Calu3 (cell line): ENCODE results near the gene CRYAB. TPM values are rescaled to one million over a fixed set of nuclear protein-coding genes. Genes with fewer than 3 reads are reported as not detected.

Experiments used
- BruUV-seq: library from RNA; stranded (reverse); fragments of 400-500 nt; replicated peaks from 2 replicates; lab custom pipeline; 2021; lab: Mats Ljungman, UMichigan
- CTCF ChIA-PET: fragments of 300-600 bp; sonication (Branson Sonifier 250); formaldehyde crosslinking; loops from one replicate; lab custom pipeline; 2022; ENCODE audit warnings: antibody characterized with exemption; lab: Charles Lee
- DNase-seq: peaks from one replicate; pipeline ENCODE4 v3.0.0; 2022
- H3K27ac Mint-ChIP-seq: one replicate; pipeline ENCODE4 v1.8.0; 2022; ENCODE audit warnings: mixed read lengths; ENCODE audit not compliant: unreplicated experiment
- H3K27me3 Mint-ChIP-seq: one replicate; pipeline ENCODE4 v1.8.0; 2022; ENCODE audit warnings: mixed read lengths; ENCODE audit not compliant: unreplicated experiment
- H3K36me3 Mint-ChIP-seq: one replicate; pipeline ENCODE4 v1.8.0; 2022; ENCODE audit warnings: mild to moderate bottlenecking, moderate library complexity, mixed read lengths; ENCODE audit not compliant: insufficient read depth, unreplicated experiment
- H3K4me1 Mint-ChIP-seq: one replicate; pipeline ENCODE4 v1.8.0; 2022; ENCODE audit warnings: mild to moderate bottlenecking, low read depth, mixed read lengths; ENCODE audit not compliant: unreplicated experiment
- H3K4me3 Mint-ChIP-seq: one replicate; pipeline ENCODE4 v1.8.0; 2022; ENCODE audit warnings: mild to moderate bottlenecking, low read depth, moderate library complexity, mixed read lengths; ENCODE audit not compliant: unreplicated experiment
- H3K9me3 Mint-ChIP-seq: one replicate; pipeline ENCODE4 v1.8.0; 2022; ENCODE audit warnings: low read depth, mixed read lengths; ENCODE audit not compliant: unreplicated experiment
- intact Hi-C: fragments of 100-400 bp; cut with micrococcal nuclease; formaldehyde crosslinking; loops from one replicate; pipeline ENCODE4 v1.10.0; 2022; ENCODE audit not compliant: unreplicated experiment
- total RNA-seq: library from RNA; stranded (reverse); gene quantifications from 2 replicates; pipeline ENCODE4 v1.2.3, GENCODE V29; 2022
- TF ChIP-seq, protein P1 (sequence below): fragments of 200-600 bp; IDR thresholded peaks from one replicate; pipeline ENCODE4 v1.8.0; 2022; ENCODE audit warnings: antibody characterized with exemption; ENCODE audit not compliant: unreplicated experiment

CRYAB gene
- total RNA-seq, 1 experiment from 2014 or later, result 1.9 TPM

DNA sequence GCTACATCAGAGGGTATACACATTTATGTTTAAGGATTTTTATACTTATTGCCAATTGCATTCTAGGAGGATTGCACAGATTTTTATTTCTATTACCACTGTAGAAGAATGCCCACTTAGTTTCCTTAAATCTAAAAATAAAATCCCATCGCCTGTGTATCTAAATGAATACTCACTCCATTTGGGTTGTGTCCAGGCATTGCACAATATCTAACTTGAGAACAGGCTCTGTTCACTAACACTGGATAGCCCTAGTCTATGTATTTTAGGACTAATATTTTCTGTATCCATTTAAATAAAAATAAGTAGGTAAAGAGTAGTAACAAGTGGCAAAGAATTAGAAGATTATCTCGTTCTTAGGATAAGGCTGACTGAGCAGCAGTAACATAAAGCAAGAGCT, 11.2 kb upstream of the CRYAB start:
- no peak for DNase-seq
- intact Hi-C loops, result no loop called here
- no peaks in the 10 kb centered on the region for H3K27me3 Mint-ChIP-seq
- CTCF ChIA-PET, result no interaction called here
- no TSS peak for BruUV-seq
- peaks cover 19% of the 10 kb centered on the region for H3K36me3 Mint-ChIP-seq
- no peaks in the 10 kb centered on the region for H3K9me3 Mint-ChIP-seq
- TF ChIP-seq, protein P1, sequence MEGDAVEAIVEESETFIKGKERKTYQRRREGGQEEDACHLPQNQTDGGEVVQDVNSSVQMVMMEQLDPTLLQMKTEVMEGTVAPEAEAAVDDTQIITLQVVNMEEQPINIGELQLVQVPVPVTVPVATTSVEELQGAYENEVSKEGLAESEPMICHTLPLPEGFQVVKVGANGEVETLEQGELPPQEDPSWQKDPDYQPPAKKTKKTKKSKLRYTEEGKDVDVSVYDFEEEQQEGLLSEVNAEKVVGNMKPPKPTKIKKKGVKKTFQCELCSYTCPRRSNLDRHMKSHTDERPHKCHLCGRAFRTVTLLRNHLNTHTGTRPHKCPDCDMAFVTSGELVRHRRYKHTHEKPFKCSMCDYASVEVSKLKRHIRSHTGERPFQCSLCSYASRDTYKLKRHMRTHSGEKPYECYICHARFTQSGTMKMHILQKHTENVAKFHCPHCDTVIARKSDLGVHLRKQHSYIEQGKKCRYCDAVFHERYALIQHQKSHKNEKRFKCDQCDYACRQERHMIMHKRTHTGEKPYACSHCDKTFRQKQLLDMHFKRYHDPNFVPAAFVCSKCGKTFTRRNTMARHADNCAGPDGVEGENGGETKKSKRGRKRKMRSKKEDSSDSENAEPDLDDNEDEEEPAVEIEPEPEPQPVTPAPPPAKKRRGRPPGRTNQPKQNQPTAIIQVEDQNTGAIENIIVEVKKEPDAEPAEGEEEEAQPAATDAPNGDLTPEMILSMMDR, result no peak
- peaks cover 23% of the 10 kb centered on the region for H3K4me1 Mint-ChIP-seq
- H3K4me3 Mint-ChIP-seq, result no peak overlapping the region
- H3K27ac Mint-ChIP-seq, result peak overlapping the region; percentile 52

DNA sequence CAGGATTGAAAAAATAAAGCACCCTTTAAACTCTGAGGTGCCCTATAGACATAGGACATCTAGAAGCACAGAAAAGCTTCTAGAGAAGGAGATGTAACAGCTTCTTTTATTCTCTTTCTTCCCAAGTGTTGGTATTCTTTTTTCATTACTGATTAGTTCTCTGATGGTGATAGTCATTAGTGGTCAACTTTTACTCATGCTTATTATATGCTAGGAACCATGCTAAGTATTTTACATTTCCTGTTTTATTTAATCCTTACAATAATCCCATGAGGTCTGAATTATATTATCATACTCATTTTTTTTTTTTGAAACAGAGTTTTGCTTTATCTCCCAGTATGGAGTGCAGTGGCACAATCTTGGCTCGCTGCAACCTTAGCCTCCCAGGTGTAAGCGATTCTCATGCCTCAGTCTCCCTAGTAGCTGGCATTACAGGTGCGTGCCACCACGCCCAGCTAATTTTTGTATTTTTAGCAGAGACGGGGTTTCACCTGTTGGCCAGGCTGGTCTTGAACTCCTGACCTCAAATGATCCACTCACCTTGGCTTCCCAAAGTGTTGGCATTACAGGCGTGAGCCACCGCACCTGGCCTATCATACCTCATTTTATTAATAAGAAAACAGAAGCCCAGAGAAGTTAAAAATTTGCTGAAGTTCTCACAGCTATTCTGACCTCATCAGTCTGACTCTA, 10.1 kb upstream of the CRYAB start:
- no peak overlapping the region for H3K27ac Mint-ChIP-seq
- no TSS peak for BruUV-seq
- H3K27me3 Mint-ChIP-seq, result no peaks in the 10 kb centered on the region
- no peak overlapping the region for H3K4me3 Mint-ChIP-seq
- CTCF ChIA-PET, result no interaction called here
- H3K36me3 Mint-ChIP-seq, result peaks cover 12% of the 10 kb centered on the region
- H3K9me3 Mint-ChIP-seq, result no peaks in the 10 kb centered on the region
- no peak for DNase-seq
- H3K4me1 Mint-ChIP-seq, result peaks cover 23% of the 10 kb centered on the region
- TF ChIP-seq, protein P1, result no peak
- intact Hi-C loops, result no loop called here

DNA sequence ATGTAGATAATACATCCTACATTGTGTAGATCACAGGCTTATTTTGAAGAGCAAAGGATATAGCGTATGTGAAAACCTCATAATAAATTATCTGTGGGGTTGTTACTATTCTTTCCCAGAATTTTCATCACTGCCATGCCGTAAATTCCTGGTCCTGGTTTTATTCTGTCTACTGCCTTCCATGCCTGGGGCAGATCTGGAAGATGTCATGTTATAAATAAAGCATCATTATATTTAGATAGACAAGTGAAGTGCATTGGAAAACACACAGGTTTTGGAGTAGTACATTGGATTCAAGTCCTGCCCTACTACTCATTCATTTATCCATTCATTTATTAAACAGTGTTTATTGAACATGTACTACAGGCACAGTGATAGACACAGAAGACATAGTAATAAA, 9.3 kb upstream of the CRYAB start:
- H3K4me1 Mint-ChIP-seq, result peaks cover 20% of the 10 kb centered on the region
- no peaks in the 10 kb centered on the region for H3K27me3 Mint-ChIP-seq
- H3K9me3 Mint-ChIP-seq, result no peaks in the 10 kb centered on the region
- CTCF ChIA-PET, result no interaction called here
- no peak overlapping the region for H3K4me3 Mint-ChIP-seq
- H3K27ac Mint-ChIP-seq, result no peak overlapping the region
- H3K36me3 Mint-ChIP-seq, result peaks cover 7% of the 10 kb centered on the region
- TF ChIP-seq, protein P1, result no peak
- intact Hi-C loops, result no loop called here
- no TSS peak for BruUV-seq
- no peak for DNase-seq

DNA sequence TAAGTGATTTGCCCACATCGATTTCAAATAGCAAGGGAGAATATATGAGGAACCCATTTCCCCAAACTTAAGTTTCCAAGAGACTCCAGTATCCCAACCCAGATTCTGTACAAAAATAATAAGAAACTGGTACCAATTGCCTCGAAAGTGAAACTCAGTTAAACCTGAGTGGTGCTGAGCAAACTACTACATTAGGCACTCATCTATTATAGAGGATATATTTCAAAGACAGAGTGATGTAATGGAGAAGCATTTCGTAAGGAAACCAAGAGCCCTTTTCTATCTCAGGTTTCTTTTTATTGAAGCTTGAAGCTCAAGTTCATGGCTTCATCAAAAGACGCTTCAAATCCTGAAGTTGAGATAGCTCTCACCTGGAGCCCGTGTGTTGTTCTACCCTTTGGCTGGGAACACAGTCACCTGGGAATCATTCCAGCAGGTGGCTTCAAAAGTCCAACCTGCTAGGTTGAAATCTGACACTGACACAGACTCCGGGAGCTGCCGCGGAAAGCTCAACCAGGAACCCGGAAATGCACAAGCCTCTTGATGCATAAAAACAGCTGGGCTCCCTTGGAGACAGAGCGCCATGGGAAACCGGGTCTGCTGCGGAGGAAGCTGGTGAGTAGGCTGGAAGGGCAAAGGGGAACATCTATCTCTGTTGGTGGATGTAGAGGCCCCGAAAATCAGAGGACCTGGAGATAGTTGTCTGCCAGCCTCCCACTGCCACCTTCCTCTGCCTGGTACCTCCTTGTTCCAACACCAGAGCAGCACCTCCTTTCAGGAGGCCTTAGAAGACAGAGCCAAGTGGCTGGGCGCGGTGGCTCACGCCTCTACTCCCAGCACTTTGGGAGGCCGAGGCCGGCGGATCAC, 7.1 kb upstream of the CRYAB start, which contains the start of gene C11orf52:
Gene C11orf52 (plus strand): TSS at position 524 of the 867 bp plus-strand sequence. CDS start 60 bp downstream, at position 584.
- Mint-ChIP-seq H3K9me3 (no peaks in the 10 kb centered on the region), H3K27me3 (no peaks in the 10 kb centered on the region), H3K4me1 (peaks cover 6% of the 10 kb centered on the region), H3K36me3 (peaks cover 7% of the 10 kb centered on the region), H3K4me3 (peak within 1 kb of the TSS; percentile 70), H3K27ac (peak within 1 kb of the TSS; percentile 77)
- no TSS peak for BruUV-seq
- CTCF ChIA-PET, result interaction anchor here (1.2 kb wide), 2 partner anchors 8 to 63 kb away, joined by 4 to 9 read pairs; no protein-coding TSS in a partner anchor
- TF ChIP-seq, protein P1, result no peak
- DNase-seq, result peak; percentile 78
- intact Hi-C loops, result no loop called here
